K562 (cell line): ENCODE measurements around the gene PCARE. TPM values are rescaled to one million over a fixed set of nuclear protein-coding genes. Genes with fewer than 3 reads are reported as not detected.

Experiments used
- ATAC-seq: fragments of 200-7000 bp; cut with Tn5 transposase; 3 replicates; pipeline ENCODE4 v1.9.1; 2020; ENCODE audit warnings: moderate library complexity
- BruUV-seq: library from RNA; stranded (reverse); fragments of 400-500 nt; replicated peaks from 2 replicates; lab custom pipeline; 2021; lab: Mats Ljungman, UMichigan
- CTCF ChIA-PET: fragments of 300-600 bp; formaldehyde crosslinking; extraction: SDS; loops from one replicate; lab custom pipeline; 2021; ENCODE audit warnings: low intra/inter-chr PET ratio; lab: Yijun Ruan, JAX
- POLR2A ChIA-PET: fragments of 300-600, 350-650 bp; sonication (Branson Sonifier 250); formaldehyde crosslinking; extraction: SDS; loops from one replicate; lab custom pipeline; 2021; ENCODE audit warnings: antibody characterized with exemption, inconsistent platforms; lab: Yijun Ruan, JAX
- DNase-seq, 4 experiments: peaks; one replicate each; pipeline versions ENCODE4 v3.0.0 to v3.0.0-alpha.2; 2011 to 2018; ENCODE audit warnings: low spot score in 3 of 4, mixed read lengths in 3 of 4; ENCODE audit errors: extremely low read depth in 1 of 4
- FAIRE-seq: peaks from 2 replicates; lab custom pipeline; 2011; peaks lifted over from hg19 to GRCh38; lab: Jason Lieb, UNC
- H2AFZ ChIP-seq: 2 replicates; pipeline ENCODE4 v1.6.0; 2011; ENCODE audit warnings: low read depth, low read length, control low read depth, inconsistent platforms
- H3K27ac ChIP-seq: fragments of 200-600 bp; 3 replicates; pipeline ENCODE4 v1.8.0; 2011; ENCODE audit warnings: low read depth, mild to moderate bottlenecking, control low read depth, inconsistent platforms, low read length, moderate library complexity, mixed read lengths; ENCODE audit errors: extremely low read depth
- H3K27me3 ChIP-seq, 2 experiments: fragments of 300-600 bp in 1 of 2; 2 replicates in 1 of 2; 3 replicates in 1 of 2; pipeline versions ENCODE4 v1.6.0 to v1.8.0; 2011; ENCODE audit warnings: inconsistent platforms in 2 of 2, low read length in 2 of 2, mild to moderate bottlenecking in 1 of 2, mixed read lengths in 1 of 2, moderate library complexity in 1 of 2; ENCODE audit not compliant: control insufficient read depth in 2 of 2, insufficient read depth in 2 of 2
- H3K36me3 ChIP-seq: fragments of 300-600 bp; 3 replicates; pipeline ENCODE4 v1.8.0; 2011; ENCODE audit warnings: mild to moderate bottlenecking, low read length, inconsistent platforms; ENCODE audit not compliant: control insufficient read depth, insufficient read depth
- H3K4me1 ChIP-seq, 2 experiments: fragments of 200-600 bp in 1 of 2; replicated peaks in 1 of 2; 2 replicates in 1 of 2; 3 replicates in 1 of 2; pipeline versions ENCODE4 v1.5.1 to v1.8.0; 2011; ENCODE audit warnings: inconsistent platforms in 2 of 2, low read length in 2 of 2, mild to moderate bottlenecking in 1 of 2, mixed read lengths in 1 of 2, moderate library complexity in 1 of 2; ENCODE audit not compliant: control insufficient read depth in 2 of 2, insufficient read depth in 2 of 2
- H3K4me2 ChIP-seq: 2 replicates; pipeline ENCODE4 v1.6.1; 2011; ENCODE audit warnings: low read length, control low read depth, inconsistent platforms, mixed read lengths; ENCODE audit not compliant: insufficient read depth
- H3K4me3 ChIP-seq: fragments of 200-600 bp; sonication (generic), shearing (Covaris generic); 2 replicates; pipeline ENCODE4 v1.5.1; 2016; ENCODE audit warnings: control low read depth, inconsistent platforms
- H3K79me2 ChIP-seq: fragments of 200-600 bp; 3 replicates; pipeline ENCODE4 v1.8.0; 2011; ENCODE audit warnings: low read length, inconsistent platforms; ENCODE audit not compliant: control insufficient read depth, insufficient read depth
- H3K9ac ChIP-seq, 2 experiments: 2 replicates each; pipeline versions ENCODE4 v1.6.0 to v1.6.1; 2011; ENCODE audit warnings: low read depth in 2 of 2, low read length in 2 of 2, control low read depth in 1 of 2, inconsistent platforms in 1 of 2, mild to moderate bottlenecking in 1 of 2, mixed read lengths in 1 of 2; ENCODE audit not compliant: insufficient read depth in 1 of 2
- H3K9me1 ChIP-seq: one replicate; pipeline ENCODE4 v1.6.0; 2011; ENCODE audit warnings: inconsistent platforms, mild to moderate bottlenecking, low read length, moderate library complexity; ENCODE audit not compliant: control insufficient read depth, insufficient read depth
- H3K9me3 ChIP-seq: replicated peaks from 2 replicates; pipeline ENCODE4 v1.5.1; 2011; ENCODE audit warnings: low read depth, low read length, inconsistent platforms; ENCODE audit not compliant: control insufficient read depth, insufficient read depth
- H4K20me1 ChIP-seq: replicated peaks from 2 replicates; pipeline ENCODE4 v1.6.1; 2011; ENCODE audit warnings: low read length, inconsistent platforms, mixed read lengths; ENCODE audit not compliant: control insufficient read depth, insufficient read depth
- ARID4B ChIP-seq: sonication (generic); formaldehyde crosslinking; IDR thresholded peaks from 2 replicates; pipeline ENCODE4 v1.8.0; 2022; ENCODE audit warnings: mild to moderate bottlenecking, missing genetic modification reagents
- NKRF ChIP-seq: fragments of 450-650 bp; IDR thresholded peaks from 2 replicates; pipeline ENCODE4 v1.6.1; 2016; ENCODE audit warnings: borderline replicate concordance
- RHOXF2B ChIP-seq: fragments of 250-450 bp; sonication (Bioruptor Pico); conservative IDR thresholded peaks from 2 replicates; pipeline ENCODE4 v1.5.1; 2021
- TEAD4 ChIP-seq, 2 experiments: sonication (generic) in 1 of 2; formaldehyde crosslinking in 1 of 2; IDR thresholded peaks; 2 replicates each; pipeline versions ENCODE4 v1.6.1 to v1.8.0; 2012 to 2022; ENCODE audit warnings: borderline replicate concordance in 1 of 2, inconsistent platforms in 1 of 2, low read length in 1 of 2, mild to moderate bottlenecking in 1 of 2, missing genetic modification reagents in 1 of 2
- ZNF165 ChIP-seq: fragments of 250-450 bp; sonication (Bioruptor Pico); IDR thresholded peaks from 2 replicates; pipeline ENCODE4 v1.4.0; 2020; ENCODE audit warnings: borderline replicate concordance
- ZNF318 ChIP-seq, 2 experiments: fragments of 450-650 bp; IDR thresholded peaks; 2 replicates each; pipeline ENCODE4 v1.6.1; 2016; ENCODE audit warnings: mild to moderate bottlenecking in 2 of 2, borderline replicate concordance in 1 of 2, low read depth in 1 of 2, moderate library complexity in 1 of 2
- ZNF717 ChIP-seq: fragments of 250-450 bp; sonication (Bioruptor Pico); IDR thresholded peaks from 2 replicates; pipeline ENCODE4 v1.5.0; 2021
- WGBS: fragments of 100-300 bp; shearing (Covaris generic); methylation state at CpG from one replicate; pipeline ENCODE4 v1.1.6; 2016; ENCODE audit warnings: low coverage, mixed read lengths; ENCODE audit not compliant: insufficient coverage; ENCODE audit errors: missing lambda C conversion rate; 5-methylcytosine and 5-hydroxymethylcytosine counted together
- in situ Hi-C: fragments of 300-500 bp; cut with MboI; formaldehyde crosslinking; loops from 4 replicates; pipeline ENCODE4 v1.15.0; 2018; ENCODE audit warnings: inconsistent platforms, mixed read lengths
- intact Hi-C: fragments of 100-400 bp; cut with micrococcal nuclease; formaldehyde crosslinking; loops from 2 replicates; pipeline ENCODE4 v1.14.2; 2022
- polyA plus RNA-seq, 8 experiments: library from polyadenylated mRNA; depleted of rRNA in 4 of 8; stranded (reverse) in 5 of 8; unstranded in 3 of 8; fragments of >200 nt; fragmentation: Nextera tagmentation in 2 of 8; fragmentation: Illumina TruSeq in 1 of 8; extraction: Ambion mirVana in 2 of 8; extraction: Trizol in 1 of 8; gene quantifications; 2 replicates each; pipeline versions ENCODE4 v1.2.1 to v1.2.3, GENCODE V29; 2011 to 2014; ENCODE audit warnings: inconsistent platforms in 1 of 8, missing spikeins in 1 of 8
- total RNA-seq, 7 experiments: library from RNA; depleted of rRNA in 6 of 7; stranded (reverse); fragments of >200 nt in 6 of 7; fragmentation: Illumina TruSeq in 2 of 7; extraction: Trizol in 2 of 7; gene quantifications; 2 replicates each; pipeline versions ENCODE4 v1.2.1 to v1.2.3, GENCODE V29; 2011 to 2021; ENCODE audit warnings: low replicate concordance in 1 of 7

Gene PCARE
- total and polyA plus RNA-seq, 9 of the 15 experiments (the other 6 are each of a cell fraction or from before 2014, with no cell fraction given), result not detected

- no peaks in the 10 kb centered on the region for H3K4me1 ChIP-seq
- ChIA-PET POLR2A (no interaction called here), CTCF (no interaction called here)
- no peak for TF ChIP-seq ZNF717
- TF ChIP-seq TEAD4 (IDR thresholded peaks at IDR 0.05; ENCODE audit: low read length), result no peak
- TF ChIP-seq TEAD4 (CRISPR knock-in tag; IDR thresholded peaks at IDR 0.05; ENCODE audit: borderline replicate concordance), result no peak
- no peak for TF ChIP-seq NKRF
- no peak for TF ChIP-seq ARID4B (CRISPR knock-in tag)
- no peak for TF ChIP-seq ZNF318 (IDR thresholded peaks at IDR 0.05; ENCODE audit: borderline replicate concordance in 1 of 2, low read depth in 1 of 2)
- no peak for TF ChIP-seq RHOXF2B (CRISPR knock-in tag)
- TF ChIP-seq ZNF165 (CRISPR knock-in tag), result no peak
These were observed 31.9 kb upstream of the PCARE start for GRCh38 chr2:29106256-29106655.

More at GRCh38 chr2:29106256-29106655, 31.9 kb upstream of the PCARE start:
- Histone ChIP-seq H3K9me1 (peaks cover 2% of the 10 kb centered on the region), H3K9ac (no peak overlapping the region), H3K79me2 (no peaks in the 10 kb centered on the region), H3K4me3 (no peak overlapping the region), H3K27ac (no peak overlapping the region), H2AFZ (no peak overlapping the region), H3K36me3 (no peaks in the 10 kb centered on the region), H3K27me3 (peaks cover 5 to 6% of the 10 kb centered on the region in 2 experiments; a peak in 4 of 5 replicates), H3K9me3 (no peaks in the 10 kb centered on the region), H4K20me1 (no peaks in the 10 kb centered on the region), H3K4me2 (no peak overlapping the region)
- WGBS, result 0% methylated on average over 3 of the region's 3 CpGs
- no TSS peak for BruUV-seq
- no peak for ATAC-seq
- FAIRE-seq, result no peak
- intact Hi-C loops (no loop called here), in situ Hi-C loops (no loop called here)
- DNase-seq, result no peak
